HG03066 (cell line): Measurements from ENCODE around the gene KCNJ6.
"Not testable (repeated sequence)": the region's sequence is repeated elsewhere in the genome, so short reads cannot be mapped to it uniquely, and the experiment has no call there.

Experiments
- ATAC-seq: cut with Tn5 transposase; IDR thresholded peaks from one replicate; pipeline ENCODE4 v1.9.1; 2021; ENCODE audit warnings: low read depth; ENCODE audit not compliant: unreplicated experiment

KCNJ6 gene

DNA sequence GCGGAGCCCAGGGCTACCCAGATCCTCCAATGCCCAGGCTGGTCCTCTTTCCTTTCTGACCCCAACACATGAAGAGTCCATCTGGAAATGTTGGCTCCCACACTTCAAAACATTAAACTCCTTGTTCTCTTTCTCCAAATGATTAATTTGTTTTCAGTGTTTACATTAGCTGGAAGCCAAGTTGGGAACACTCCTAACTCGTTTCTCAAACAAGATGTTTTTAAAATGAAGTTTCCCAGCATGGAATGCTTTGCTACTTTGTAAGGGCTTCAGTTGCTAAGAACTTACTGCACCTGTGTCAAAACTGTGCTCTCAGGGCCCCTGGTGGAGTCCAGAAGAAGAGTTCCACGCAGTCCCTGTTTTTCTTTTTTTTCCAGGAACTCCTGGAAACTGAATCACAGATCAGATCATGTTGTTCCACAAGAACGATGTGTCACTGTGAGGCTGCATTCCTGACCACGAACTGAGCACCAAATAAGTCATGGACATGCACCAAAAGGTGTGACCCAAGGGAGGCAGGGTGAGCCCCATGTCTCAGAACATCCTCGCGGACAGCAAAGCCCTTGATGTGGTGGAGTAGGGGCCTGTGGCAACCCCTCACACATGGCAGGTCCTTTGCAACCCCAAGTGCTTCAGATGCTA is 257.3 kb downstream of the KCNJ6 start:
- no peak for ATAC-seq

GRCh38 chr21:37658121-37658816 is 258.0 kb downstream of the KCNJ6 start:
- no peak for ATAC-seq

- ATAC-seq, result no peak
Observed at GRCh38 chr21:37656899-37657298, 259.4 kb downstream of the KCNJ6 start.

DNA sequence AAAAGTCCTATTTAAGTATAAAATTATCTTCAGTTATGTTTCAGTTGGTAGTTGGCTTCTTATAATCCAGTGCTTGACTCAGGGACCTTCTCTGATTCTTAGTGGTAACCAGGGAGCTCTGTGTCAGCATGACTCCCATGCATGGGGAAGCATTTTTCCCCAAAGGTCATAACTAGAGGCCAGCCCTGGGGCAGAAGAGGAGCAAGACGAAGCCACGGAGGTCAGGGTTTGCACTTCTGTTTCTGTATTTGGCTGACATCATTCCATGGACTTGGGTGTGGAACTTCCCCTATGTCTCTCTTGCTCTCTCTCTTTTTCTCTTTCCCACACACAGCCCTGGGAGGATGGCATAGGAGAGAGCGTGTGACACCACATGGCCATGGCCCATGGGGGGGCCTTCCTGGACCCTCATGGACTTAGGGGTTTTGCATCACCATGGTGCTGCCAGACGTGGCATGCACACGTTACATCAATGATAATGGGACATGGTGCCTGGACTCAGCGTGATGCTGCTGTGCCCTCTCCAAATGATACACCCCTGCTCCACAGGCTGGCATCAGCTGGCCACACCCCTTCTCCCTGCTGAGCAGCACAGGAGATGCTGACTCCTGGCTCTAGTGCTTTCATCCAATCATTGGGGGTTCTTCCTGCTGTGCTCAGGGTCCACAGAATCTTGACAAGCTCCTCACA is 260.5 kb downstream of the KCNJ6 start:
- no peak for ATAC-seq

GRCh38 chr21:37654596-37654995 is 261.7 kb downstream of the KCNJ6 start:
- ATAC-seq, result no peak

- ATAC-seq, result no peak
Observed at GRCh38 chr21:37653201-37653600, 263.1 kb downstream of the KCNJ6 start.

GRCh38 chr21:37647781-37648180 is 268.5 kb downstream of the KCNJ6 start:
- ATAC-seq, result no peak

DNA sequence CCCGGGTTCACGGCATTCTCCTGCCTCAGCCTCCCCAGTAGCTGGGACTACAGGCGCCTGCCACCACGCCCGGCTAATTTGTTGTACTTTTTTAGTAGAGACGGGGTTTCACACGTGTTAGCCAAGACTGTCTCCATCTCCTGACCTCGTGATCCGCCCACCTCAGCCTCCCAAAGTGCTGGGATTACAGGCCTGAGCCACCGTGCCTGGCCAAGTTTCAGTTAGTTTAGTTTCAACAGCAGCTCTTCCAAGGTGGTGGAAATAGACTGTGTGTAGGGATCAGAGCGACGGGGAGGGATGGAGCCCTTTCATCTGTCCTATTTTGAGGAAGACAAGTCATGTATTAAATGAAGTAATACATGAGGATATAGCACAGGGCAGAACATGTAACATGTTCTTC is 269.5 kb downstream of the KCNJ6 start:
- not testable (repeated sequence) for ATAC-seq

DNA sequence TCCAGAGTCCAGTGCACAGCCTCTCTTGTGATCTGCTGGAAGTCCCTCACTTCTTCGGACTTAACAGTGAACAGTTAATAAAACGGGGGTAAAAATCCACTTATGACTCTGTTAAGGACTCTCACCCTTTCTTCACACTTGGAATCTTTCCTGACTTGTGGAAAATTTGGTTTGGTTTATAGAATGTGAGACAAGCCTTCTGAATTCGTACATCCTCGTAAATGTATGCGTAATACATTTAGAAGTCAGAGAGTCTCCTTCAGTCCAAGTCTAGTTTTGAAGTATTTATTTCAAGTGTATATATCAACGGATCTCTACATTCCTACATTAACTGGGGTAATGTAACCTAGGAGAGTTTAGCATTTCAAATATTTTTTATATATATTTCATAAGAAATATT is 270.4 kb downstream of the KCNJ6 start:
- ATAC-seq, result no peak

DNA sequence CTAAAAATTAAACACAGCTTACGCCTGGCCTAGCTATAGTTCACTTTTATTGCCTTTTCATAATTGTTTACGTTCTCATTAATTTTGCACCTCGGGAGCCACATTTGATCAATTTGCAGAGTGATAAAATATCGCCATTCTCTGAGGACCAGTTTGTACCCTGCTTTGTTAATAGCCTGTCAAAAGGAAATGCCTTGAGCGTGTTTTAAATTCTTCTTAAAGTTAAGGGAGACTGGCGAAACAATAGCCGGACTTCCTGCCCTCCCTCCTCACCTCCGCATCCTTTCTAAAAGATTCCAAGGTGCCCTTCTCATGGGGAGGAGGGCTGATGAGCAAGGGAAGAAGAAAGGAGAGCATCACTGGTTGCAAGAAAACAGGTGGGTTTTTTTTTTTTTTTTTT is 271.6 kb downstream of the KCNJ6 start:
- no peak for ATAC-seq

- ATAC-seq, result not testable (repeated sequence)
Observed at GRCh38 chr21:37643862-37644261, 272.4 kb downstream of the KCNJ6 start.

DNA sequence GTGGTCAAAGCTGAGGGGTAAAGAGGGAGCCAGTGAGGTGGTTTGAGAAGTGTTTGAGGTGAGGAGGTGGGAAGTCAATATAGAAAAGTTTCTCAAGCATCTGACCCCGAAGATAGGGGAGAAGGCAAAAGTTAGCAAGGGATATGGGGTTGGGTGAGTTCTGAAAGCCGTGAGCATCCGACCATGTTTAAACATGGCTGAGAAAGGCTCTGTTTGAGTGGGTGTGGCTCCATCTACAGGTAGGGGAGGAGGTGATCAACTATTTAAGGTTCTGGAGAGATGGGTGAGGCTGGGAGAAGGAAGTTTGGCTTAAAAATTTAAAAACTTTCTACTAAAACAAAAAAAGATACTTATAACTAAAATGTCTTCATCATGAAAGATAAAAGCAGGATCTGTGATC is 273.8 kb downstream of the KCNJ6 start:
- no peak for ATAC-seq

DNA sequence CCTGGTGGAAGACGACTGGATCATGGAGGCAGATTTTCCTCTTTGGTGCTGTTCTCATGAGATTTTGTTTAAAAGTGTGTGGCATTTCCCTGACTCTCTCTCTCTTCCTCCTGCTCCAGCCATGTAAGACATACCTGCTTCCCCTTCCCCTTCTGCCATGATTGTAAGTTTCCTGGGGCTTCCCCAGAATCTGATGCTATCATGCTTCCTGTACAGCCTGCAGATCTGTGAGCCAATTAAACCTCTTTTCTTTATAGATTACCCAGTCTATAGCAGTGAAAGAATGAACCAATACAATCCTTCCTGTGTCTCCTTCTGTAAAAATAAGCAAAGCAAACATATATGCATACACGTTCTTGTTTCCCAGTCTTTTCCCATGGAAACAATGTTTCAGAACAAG is 276.5 kb downstream of the KCNJ6 start:
- no peak for ATAC-seq

- no peak for ATAC-seq
Observed at GRCh38 chr21:37636152-37636860, 280.0 kb downstream of the KCNJ6 start.

GRCh38 chr21:37631319-37632117 is 284.7 kb downstream of the KCNJ6 start:
- ATAC-seq, result no peak

GRCh38 chr21:37630872-37631271 is 285.4 kb downstream of the KCNJ6 start:
- no peak for ATAC-seq

GRCh38 chr21:37628362-37628761 is 287.9 kb downstream of the KCNJ6 start:
- no peak for ATAC-seq

GRCh38 chr21:37627561-37627960 is 288.7 kb downstream of the KCNJ6 start:
- no peak for ATAC-seq

DNA sequence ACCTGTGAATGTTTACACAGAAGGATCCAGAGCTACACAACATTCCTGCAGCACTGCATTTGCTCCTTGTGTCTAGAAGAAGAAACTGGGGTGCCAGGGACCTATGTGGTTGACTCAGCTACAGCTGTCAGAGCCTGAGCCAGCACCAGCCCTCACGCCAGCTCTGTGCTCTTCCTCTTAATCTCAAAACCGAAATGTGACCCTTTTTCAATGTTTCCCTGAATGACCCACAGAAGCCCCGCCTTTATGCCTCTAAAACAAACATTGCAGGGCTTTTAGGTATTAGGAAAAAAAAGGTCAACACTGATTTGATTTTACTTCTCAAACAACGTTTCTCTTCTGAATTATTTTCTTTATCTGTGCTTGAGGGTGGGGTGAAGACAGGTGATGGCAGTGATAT is 289.2 kb downstream of the KCNJ6 start:
- no peak for ATAC-seq

- ATAC-seq, result no peak
Observed at GRCh38 chr21:37626320-37626719, 289.9 kb downstream of the KCNJ6 start.
